ENCODE data around the gene HOTAIR.

The HOTAIR gene

DNA sequence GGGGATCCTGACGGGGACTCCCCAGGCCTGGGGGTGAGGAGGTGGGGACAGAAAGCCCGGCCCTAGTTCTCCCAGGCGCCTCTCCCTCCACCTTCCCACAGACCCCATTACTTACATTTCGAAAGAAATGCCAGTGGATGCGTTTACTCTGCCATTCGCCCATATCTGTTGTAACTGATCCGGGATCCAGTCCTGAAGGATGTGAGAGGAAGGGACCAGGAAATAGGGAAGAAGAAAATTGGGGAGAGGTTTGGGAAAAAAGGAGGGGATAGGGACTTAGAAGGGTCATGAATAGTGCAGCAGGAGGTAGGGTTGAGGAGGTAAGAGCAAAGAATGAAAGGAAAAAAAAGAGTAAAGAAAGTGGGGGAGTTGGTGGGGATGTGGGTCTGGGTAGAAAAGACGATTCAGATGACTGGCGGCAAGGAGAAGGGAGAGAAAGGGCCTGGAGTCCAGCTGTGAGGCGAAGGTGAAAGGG is 18.9 kb downstream of the HOTAIR start:
- no peak for DNase-seq

DNA sequence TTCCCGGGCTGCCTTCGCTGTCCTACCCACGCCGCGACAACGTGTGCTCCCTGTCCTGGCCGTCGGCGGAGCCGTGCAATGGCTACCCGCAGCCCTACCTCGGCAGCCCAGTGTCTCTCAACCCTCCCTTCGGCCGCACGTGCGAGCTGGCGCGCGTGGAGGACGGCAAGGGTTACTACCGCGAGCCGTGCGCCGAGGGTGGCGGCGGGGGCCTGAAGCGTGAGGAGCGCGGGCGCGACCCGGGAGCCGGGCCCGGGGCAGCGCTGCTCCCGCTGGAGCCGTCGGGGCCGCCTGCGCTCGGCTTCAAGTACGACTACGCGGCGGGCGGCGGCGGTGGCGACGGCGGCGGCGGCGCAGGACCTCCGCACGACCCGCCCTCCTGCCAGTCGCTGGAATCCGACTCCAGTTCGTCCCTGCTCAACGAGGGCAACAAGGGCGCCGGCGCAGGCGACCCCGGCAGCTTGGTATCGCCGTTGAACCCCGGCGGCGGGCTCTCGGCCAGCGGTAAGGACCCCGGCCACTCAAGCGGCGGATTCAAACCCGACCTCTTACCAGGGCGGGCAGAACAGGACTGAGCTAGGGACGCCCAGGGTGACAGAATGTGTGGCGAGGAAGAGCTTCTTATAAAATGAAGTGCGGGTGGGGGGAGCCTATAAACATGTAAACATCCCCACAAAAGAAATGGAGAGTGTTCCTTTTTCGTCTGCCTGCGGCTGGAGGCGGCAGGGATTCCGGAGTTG is 19.5 kb downstream of the HOTAIR start:
- no peak for DNase-seq

DNA sequence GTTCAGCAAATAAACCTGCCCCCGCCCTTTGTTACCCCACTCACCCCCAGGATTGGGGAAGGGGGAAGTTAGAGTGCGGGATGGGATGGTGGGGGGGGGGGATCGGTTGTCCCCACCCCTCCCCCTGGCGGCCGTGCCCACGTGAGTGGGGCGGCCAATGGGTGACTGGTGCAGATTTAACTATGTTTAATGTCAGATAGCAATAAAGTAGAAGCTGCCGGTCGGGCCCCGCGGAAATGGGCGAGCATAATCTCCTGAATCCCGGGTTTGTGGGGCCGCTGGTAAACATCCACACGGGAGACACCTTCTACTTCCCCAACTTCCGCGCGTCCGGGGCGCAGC is 20.1 kb downstream of the HOTAIR start, which contains the start of gene HOXC12:
Gene HOXC12 (plus strand): TSS at position 210 of the 342 bp plus-strand sequence. CDS start 27 bp downstream, at position 237.
- DNase-seq: no peak

DNA sequence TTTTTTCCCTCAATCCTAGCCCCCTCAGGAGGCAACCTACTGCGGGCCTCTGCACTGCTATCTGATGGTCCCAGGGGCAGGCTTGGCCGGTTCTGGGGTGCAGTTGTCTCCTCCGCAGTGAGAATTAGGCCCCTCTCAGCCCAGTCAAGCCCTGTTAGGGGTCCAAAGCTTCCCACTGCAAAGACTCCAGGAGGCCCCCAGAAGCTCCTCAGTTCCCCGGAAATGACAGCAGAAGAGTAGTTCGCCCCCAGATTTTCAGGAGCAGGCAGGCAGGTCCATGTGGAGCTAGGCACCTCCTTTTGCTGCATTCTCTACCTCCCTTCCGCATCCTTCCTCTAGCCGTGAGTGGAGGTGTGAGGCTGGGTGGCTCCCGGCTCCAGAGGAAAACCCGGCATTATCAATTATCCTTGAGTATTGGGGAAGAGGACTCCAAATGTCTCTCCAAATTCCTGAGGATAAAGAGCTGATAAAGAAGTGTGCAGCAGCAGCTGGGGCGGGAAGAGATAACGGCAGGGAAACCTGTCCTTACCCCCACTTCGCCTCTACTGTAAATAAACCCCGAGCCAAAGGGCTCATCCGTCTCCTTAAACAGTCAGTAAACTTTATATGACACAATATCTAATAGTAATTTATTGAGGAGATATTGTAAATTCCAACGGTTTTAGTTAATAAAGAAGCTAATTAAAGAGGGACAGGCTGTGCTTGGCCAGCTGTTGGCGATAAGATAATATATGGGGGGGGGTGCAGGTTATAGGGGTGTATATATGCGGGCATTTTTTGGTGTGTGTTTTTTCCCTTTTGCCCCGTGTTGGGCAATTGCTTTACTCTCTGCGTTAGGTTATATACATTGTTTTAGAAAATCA is 20.7 kb downstream of the HOTAIR start:
- no peak for DNase-seq

DNA sequence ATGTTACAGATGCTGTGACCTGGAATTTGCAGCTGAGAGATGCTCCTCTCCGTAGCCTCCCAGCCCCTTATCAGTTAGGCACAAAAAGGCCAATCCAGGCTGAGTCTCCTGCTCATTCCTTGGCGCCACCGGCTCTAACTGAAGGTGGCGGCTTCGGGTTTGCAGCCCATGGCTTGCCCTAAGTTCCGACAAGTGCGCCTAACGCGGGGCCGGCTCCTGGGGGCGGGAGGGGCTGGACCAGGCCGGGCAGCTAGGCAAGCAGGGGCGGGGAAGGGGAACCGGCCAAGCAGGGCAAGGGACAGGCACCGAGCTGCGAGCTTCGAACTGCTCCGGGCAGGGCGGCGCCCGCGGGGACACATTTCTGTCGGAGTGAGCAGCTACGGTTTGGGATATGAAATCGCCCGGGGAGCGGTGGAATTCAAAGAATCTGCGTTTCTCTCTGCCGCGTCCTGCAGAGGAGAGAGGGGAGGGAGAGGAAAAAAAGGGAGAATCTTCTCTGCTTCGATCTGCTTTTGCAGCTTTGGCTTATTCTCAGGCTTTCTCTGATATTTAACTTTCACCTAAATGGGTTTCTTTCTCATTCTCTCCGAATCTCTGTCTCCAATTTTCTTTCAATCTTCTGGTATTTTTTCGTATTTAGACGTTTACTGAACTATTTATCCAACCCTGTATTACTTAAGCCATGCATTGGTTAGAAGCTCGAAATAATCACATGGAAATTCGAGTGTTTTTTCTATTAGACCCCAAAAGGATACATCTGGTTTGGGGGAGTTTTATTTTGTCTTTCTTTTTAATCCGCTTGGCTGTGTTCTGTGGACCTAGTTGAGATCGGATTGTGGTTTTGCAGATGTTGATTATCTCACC is 21.7 kb downstream of the HOTAIR start:
- DNase-seq: no peak

DNA sequence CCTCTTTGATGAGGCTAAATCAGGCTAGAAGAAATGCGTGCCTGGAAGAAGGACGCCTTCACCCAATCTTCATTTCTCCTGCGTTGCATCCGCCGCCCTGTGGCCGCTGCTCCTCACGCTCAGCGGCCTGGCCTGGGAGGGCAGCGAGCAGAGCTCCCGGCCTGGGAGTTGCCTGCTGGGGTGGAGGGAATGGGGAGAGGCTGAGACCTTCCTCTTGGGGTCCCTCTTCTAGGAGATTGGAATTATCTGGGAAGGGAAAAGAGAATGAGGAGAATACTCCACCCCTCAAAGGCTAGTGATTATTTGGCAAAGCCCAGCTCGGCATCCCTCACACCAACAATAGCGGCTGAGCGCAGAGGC is 22.4 kb downstream of the HOTAIR start:
- no peak for DNase-seq

DNA sequence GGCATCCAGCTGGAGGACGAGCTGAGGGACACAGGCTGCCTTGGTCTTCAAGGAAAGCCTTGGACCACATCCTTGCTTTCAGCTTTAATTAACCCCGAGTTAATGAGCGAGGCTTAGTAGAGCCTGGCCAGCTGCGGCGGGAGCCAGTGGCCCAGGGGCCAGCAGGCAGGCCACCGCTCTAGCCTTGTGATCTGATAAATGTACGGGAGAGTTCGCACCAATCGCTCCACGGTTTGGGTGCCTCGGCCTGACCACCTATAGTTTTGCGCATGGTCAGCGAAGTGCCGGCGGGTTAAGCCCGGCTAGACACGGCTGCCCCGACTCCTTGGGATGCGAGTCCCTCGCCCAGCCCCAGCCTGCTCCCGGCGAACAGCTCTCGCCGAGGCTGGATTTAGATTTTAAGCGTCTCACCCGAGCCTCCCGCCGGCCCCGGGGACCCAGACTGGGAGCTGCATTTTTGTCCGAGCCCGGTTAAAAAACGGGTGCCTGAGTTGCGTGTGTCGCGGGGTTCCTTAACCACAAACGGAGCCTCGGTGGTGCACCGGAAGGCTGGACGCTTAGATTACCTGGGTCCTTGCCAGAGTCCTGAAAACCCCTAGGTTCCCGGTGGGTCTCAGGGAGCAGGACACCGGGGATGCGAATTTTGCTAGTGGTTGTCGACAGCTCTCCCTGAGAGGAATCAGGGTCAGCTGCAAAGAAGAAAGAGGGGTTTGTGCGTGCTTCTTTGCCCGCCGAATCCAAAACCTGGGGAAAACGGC is 23.0 kb downstream of the HOTAIR start:
- no peak for DNase-seq

DNA sequence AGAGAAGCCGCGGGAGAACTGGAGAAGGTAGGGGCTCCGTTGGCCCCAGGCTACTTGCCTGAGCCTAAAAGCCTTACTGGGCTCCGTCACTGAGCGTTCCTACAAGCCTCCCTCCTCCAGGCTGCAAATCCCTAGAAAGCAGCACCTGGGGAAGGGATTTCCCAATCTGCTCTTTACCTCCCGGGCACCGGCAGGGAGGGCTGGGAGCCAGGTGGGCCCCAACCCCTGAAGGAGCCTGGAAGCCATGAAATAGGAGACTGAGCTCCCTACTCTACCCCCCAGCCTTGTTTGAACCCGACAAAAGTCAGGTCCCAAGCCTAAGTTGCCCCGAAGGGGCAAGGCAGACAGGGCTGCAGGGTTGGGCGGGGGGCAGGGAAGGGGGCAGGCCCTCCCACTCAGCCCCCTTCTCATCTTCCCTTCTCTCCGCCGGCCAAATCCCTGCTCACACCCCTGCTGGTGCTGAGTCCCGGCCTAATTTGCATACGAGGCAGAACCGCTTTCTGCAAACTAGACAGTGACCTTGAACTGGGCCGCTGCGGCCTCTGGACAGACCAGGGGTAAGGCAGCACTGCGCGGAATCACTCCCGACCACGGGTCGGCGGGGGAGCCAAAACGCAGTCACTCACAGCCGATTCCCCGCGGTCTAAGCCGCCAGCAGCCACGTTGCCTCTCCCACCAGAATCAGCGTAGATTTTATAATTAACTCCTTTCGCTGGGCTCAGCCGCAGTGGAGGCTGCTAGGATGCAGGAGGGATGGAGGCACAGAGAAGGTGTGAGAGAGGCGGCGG is 23.8 kb downstream of the HOTAIR start:
- no peak for DNase-seq

DNA sequence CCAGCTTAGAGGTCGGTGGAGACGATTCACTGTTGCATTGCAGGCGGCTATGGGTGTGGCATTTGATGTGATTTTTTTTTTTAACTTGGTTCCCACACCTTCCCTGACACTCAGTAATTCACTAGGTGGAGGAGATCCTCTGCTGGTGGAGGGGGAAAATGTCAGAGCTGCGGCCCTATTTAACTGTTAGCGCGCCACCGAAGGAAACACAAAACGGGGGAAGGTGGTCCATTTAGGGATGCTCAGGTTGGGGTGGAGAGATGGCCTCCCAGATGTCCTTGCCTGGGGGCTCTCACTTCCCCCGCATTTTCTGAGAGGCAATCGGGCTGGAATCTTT is 24.3 kb downstream of the HOTAIR start:
- DNase-seq: no peak

DNA sequence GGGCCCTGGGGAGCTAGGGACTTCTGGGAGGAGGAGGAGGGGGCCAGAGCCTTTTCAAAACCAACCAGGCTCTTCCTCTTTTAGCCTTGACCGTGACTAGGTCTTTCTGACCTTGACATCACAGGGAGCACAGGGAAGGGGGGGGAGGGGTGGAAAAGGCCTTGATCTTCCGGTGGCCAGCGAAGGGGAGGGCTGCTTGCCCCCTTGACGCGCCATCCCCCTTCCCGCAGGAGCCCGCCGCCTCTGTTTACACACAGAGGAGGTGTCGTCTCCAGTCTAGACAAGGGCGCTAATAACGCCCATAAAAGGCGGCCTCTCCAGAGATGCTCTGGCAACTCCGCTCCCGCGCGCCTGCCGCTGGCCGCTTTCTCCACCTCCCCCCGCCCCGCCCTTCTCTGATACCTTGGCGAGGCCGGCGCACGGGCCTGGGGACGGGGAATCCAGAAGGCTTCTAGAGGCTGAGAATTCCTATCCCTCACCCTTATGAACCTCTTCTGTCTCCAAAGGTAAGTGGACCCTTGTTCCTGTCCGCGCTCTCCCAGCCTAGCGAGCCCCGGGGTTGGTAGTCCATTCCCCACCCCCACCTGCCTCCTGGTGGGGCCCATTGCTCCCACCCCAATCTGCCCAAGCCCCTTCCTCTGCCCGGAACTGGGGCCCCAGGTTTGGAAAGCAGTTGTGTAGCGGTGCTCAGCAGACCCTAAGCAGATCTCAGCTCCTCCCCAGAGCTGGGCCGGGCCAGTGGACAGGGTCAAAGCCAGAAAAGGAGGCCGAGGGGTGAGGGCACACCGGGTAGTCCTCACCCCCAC is 24.9 kb downstream of the HOTAIR start:
- no peak for DNase-seq

DNA sequence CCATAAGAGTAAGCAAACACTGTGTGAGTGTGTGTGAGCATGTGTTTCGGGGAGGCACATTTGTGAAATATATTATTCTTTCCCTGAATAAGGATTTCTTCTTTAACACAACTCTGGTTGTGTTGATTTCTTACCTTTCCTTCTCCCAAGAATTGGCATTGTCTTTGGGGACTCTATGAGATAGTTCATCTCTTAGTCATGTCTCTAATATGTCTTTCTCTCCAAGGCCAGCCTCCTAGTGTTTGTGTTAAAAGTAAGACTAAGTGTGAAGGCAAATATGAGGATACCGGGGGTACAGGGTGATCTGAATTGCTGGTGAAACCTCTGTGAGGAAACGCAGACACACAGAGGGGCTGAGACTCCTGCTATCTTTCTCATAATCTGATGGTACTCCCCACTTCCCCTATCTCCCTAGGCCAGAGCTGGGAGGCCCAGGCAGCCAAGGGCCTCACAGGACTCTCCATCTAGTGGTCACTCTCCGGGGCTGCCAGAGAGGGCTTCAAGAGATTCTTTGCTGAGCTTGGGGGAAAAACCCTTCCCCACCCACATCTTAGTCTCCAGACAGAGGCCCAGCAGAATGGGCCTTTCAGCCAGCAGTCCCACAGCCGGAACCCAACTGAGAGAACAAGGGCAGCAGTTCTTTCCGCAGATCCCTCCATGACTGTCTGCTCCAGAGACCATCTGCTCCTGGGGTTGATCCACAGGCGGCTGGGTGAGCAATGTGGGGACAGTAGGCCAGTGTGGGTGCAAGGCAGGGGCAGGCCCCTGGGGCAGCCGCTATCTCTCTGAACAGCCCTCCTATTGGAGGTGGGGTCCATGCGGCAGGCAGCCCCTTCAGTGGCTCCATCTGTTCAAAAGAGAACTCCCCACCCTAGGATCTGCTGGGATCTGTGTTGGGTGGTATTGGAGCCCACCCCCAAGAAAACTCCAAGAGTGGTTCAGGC is 25.8 kb downstream of the HOTAIR start:
- no peak for DNase-seq

DNA sequence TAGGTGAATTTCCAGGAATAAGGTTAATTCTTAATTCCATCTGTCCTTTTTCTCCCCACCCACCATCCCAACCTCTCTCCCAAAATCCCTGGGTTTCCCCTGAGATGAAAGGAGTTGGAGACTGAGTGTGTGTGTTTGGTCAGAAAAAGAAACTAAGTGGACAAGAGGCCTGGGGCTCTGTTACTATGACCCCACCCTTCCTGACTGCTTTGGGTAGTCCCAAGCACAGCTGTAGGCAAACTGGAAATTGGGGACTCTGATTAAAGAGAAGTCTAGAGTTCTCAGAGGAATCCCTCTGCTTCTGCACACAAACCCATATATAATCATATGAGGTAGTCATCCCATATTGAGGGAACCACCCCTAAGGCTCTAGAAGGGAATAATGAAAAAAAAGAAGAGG is 27.0 kb downstream of the HOTAIR start:
- DNase-seq: no peak

DNA sequence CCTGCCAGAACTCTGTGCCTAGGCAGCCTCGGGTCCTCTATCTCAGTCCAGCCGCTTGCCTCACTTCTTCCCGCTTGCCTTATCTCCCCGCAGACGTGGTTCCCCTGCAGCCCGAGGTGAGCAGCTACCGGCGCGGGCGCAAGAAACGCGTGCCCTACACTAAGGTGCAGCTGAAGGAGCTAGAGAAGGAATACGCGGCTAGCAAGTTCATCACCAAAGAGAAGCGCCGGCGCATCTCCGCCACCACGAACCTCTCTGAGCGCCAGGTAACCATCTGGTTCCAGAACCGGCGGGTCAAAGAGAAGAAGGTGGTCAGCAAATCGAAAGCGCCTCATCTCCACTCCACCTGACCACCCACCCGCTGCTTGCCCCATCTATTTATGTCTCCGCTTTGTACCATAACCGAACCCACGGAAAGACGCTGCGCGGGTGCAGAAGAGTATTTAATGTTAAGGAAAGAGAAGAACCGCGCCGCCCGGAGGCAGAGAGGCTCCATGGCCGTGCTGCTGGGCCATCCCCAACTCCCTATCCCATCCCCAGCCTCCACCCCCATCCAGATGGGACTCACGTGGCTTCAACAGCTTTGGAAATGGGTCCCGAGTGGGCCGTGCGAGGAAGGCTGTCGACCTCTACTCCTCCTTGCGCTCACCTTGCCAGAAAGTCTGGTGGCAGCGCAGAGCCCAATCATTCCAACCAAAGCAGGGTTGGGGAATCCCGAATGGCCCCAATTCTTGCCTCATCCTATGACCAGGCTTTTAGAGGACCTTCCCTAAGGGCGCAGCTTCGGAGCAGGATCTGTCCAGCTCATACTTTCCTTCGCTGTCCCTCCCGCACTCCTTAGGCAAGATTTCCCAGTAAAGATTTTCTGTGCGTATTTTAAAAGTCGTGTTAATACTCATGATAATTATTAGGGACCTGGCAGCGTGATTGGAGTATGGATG is 29.6 kb downstream of the HOTAIR start:
- no peak for DNase-seq

DNA sequence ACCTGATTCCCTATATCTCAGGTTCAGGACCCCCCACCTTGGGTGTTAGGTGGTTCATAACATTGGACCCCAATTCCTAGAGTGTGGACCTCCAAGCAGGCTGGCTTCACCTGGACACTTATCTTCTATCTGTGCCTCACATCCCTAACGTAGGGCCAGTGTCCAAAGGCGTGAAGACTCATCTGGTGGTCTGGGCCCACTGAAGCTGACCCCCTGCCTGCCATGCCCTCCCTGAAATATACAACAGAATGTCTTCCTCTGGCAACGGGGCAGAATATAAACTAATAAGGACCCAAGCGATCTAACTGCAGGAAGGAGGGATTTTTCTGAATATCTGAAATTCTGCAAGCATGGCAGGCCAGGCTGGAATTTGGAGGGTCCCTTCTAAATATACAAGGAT is 30.5 kb downstream of the HOTAIR start:
- no peak for DNase-seq

DNA sequence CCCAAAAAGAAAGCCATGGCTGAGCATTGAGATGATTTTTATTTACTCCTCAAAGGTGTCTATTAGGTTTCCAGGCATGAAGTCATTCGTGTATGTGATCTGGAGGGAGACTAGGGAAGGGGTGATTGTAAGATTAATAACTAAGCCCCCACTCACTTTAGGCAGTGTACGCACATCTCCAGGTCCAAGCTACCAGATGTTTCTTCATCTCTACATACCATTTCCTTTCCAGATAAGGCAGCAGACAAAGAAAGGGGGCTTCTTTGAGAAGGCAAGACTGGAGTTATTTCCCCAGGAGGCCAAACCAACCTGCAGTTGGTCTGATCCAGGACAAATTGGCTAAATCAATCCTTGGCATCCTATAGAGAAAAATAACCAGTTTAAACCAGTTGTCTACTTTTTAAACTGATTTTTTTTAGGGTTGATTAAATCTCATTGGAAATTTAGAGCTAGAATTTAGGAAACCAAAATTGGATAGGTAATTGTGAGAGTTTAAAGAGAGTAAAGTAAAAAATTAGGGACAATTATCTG is 32.2 kb downstream of the HOTAIR start:
- DNase-seq: no peak

DNA sequence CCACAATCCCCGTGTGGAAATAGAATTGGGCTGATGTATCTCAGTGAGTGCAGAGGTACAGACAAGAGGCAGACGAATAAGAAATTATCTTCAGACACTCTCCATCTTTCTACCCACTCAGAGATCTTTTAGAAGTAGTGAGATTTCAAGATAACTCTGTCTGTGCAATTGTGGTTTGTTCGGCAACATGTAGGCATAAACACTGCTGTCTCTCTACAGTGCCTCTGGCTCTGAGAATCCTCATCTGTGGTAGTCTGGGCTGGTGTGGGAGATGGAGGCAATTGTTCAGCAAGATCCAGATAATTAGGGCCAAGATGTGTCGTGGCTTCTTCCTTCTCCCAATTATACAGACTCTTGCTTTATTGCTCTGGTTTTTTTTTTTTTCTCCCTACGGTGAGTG is 33.0 kb downstream of the HOTAIR start:
- DNase-seq: no peak

DNA sequence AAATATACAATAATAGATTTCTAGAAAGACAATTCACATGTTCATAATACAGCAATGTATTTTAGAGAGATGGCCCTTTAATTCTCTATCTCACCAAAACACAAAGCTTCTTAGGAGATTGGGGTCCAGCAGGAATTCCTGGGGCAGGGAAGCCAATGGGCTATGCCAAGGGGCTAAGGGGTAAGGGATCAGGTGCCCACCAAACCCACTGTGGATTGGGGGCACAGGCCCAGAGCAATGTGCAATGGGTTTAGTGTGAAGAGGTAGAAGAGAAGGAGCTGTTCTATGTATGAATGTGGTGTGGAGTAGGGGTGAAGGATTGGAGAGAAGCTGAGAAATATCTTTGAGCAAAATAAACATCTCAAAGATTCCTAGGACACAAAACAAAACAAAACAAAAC is 33.6 kb downstream of the HOTAIR start:
- DNase-seq: no peak

DNA sequence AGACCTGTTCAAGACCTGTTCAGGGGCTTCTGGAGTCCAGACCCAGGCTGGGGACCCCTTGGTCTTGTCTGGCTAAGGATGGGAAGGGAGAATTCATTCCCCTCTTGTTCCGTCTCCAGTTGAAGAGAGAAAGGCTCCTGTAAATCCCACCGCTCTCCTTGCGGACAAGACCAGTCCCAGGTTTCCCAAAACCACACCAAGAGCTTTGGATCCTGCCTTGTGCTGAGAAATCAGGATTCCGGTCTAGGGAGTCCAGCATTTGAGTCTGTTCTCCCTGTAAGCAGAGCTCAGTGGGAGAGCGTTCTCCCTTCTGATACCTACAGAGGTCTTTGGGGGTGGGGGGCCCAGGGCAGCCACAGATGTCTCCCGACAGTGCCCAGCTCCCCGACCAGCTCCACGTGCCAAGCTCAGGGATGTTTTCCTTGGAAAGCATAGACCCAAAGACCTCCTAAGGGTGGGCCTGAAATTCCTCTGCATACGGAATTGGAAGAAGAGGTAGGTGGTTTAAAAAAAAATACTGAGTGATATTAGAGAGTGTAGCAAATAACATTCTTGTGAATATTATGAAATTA is 34.2 kb downstream of the HOTAIR start:
- no peak for DNase-seq
